Measurements from ENCODE around the gene ANO4.

The ANO4 gene

GRCh38 chr12:100767950-100768349, 26.6 kb upstream of the ANO4 start:
- H3K4me3 ChIP-seq (ENCODE audit: insufficient read length, low read depth), result no peak overlapping the region
- no peak overlapping the region for H3K9ac ChIP-seq (ENCODE audit: insufficient read length, low read depth)

GRCh38 chr12:100778967-100779590, 15.5 kb upstream of the ANO4 start:
- H3K9me3 ChIP-seq (ENCODE audit: insufficient read depth, low read length), result no peaks in the 10 kb centered on the region
- no peaks in the 10 kb centered on the region for H3K36me3 ChIP-seq (ENCODE audit: insufficient read depth, insufficient read length, low read length)
- H3K4me3 ChIP-seq (ENCODE audit: insufficient read length, low read depth), result no peak overlapping the region
- no peak for TF ChIP-seq SUZ12 (IDR thresholded peaks at IDR 0.05; ENCODE audit: extremely low read depth, insufficient read depth, insufficient read length)
- no peak for TF ChIP-seq ZNF274 (IDR thresholded peaks at IDR 0.05; ENCODE audit: low read depth, low read length)
- H3K9ac ChIP-seq (ENCODE audit: insufficient read length, low read depth), result no peak overlapping the region
- no peak for DNase-seq (ENCODE audit: low read depth, low spot score)
- H3K27me3 ChIP-seq (ENCODE audit: insufficient read depth, insufficient read length), result no peaks in the 10 kb centered on the region
- H3K4me1 ChIP-seq (ENCODE audit: insufficient read depth, insufficient read length), result peaks cover 3% of the 10 kb centered on the region

More at GRCh38 chr12:100767950-100768349, 26.6 kb upstream of the ANO4 start:
- H3K4me1 ChIP-seq (ENCODE audit: insufficient read depth, insufficient read length), result no peaks in the 10 kb centered on the region
- TF ChIP-seq YY1 (IDR thresholded peaks at IDR 0.05; ENCODE audit: insufficient read depth, insufficient read length) (no peak), ZNF274 (IDR thresholded peaks at IDR 0.05; ENCODE audit: low read depth, low read length) (no peak), SUZ12 (IDR thresholded peaks at IDR 0.05; ENCODE audit: extremely low read depth, insufficient read depth, insufficient read length) (no peak)
- H3K9me3 ChIP-seq (ENCODE audit: insufficient read depth, low read length), result no peaks in the 10 kb centered on the region
- no peaks in the 10 kb centered on the region for H3K36me3 ChIP-seq (ENCODE audit: insufficient read depth, insufficient read length, low read length)
- DNase-seq (ENCODE audit: low read depth, low spot score), result no peak
- H3K27me3 ChIP-seq (ENCODE audit: insufficient read depth, insufficient read length), result no peaks in the 10 kb centered on the region

- no peak overlapping the region for H3K4me3 ChIP-seq (ENCODE audit: insufficient read length, low read depth)
- TF ChIP-seq ZNF274 (IDR thresholded peaks at IDR 0.05; ENCODE audit: low read depth, low read length) (no peak), SUZ12 (IDR thresholded peaks at IDR 0.05; ENCODE audit: extremely low read depth, insufficient read depth, insufficient read length) (no peak), YY1 (IDR thresholded peaks at IDR 0.05; ENCODE audit: insufficient read depth, insufficient read length) (no peak)
- no peak overlapping the region for H3K9ac ChIP-seq (ENCODE audit: insufficient read length, low read depth)
- DNase-seq (ENCODE audit: low read depth, low spot score), result no peak
- H3K4me1 ChIP-seq (ENCODE audit: insufficient read depth, insufficient read length), result peaks cover 2% of the 10 kb centered on the region
- H3K9me3 ChIP-seq (ENCODE audit: insufficient read depth, low read length), result no peaks in the 10 kb centered on the region; the same call in 1 of the 2 replicates
- H3K27me3 ChIP-seq (ENCODE audit: insufficient read depth, insufficient read length), result no peaks in the 10 kb centered on the region
- H3K36me3 ChIP-seq (ENCODE audit: insufficient read depth, insufficient read length, low read length), result peaks cover 5% of the 10 kb centered on the region
Measured at GRCh38 chr12:100789146-100789545, 5.4 kb upstream of the ANO4 start.

- H3K4me3 ChIP-seq (ENCODE audit: insufficient read length, low read depth), result no peak overlapping the region
- peaks cover 4% of the 10 kb centered on the region for H3K4me1 ChIP-seq (ENCODE audit: insufficient read depth, insufficient read length)
- no peaks in the 10 kb centered on the region; the same call in 1 of the 2 replicates for H3K9me3 ChIP-seq (ENCODE audit: insufficient read depth, low read length)
- no peak for DNase-seq (ENCODE audit: low read depth, low spot score)
- TF ChIP-seq YY1 (IDR thresholded peaks at IDR 0.05; ENCODE audit: insufficient read depth, insufficient read length) (no peak), SUZ12 (IDR thresholded peaks at IDR 0.05; ENCODE audit: extremely low read depth, insufficient read depth, insufficient read length) (no peak), ZNF274 (IDR thresholded peaks at IDR 0.05; ENCODE audit: low read depth, low read length) (no peak)
- H3K27me3 ChIP-seq (ENCODE audit: insufficient read depth, insufficient read length), result no peaks in the 10 kb centered on the region
- H3K9ac ChIP-seq (ENCODE audit: insufficient read length, low read depth), result no peak overlapping the region
- H3K36me3 ChIP-seq (ENCODE audit: insufficient read depth, insufficient read length, low read length), result peaks cover 5% of the 10 kb centered on the region
Measured at GRCh38 chr12:100789975-100790374, 4.6 kb upstream of the ANO4 start.

GRCh38 chr12:100790552-100790951, 4.0 kb upstream of the ANO4 start:
- Histone ChIP-seq H3K4me3 (ENCODE audit: insufficient read length, low read depth) (no peak overlapping the region), H3K9ac (ENCODE audit: insufficient read length, low read depth) (no peak overlapping the region), H3K4me1 (ENCODE audit: insufficient read depth, insufficient read length) (peaks cover 8% of the 10 kb centered on the region), H3K36me3 (ENCODE audit: insufficient read depth, insufficient read length, low read length) (peaks cover 2% of the 10 kb centered on the region), H3K9me3 (ENCODE audit: insufficient read depth, low read length) (no peaks in the 10 kb centered on the region; the same call in 1 of the 2 replicates), H3K27me3 (ENCODE audit: insufficient read depth, insufficient read length) (no peaks in the 10 kb centered on the region)
- TF ChIP-seq SUZ12 (IDR thresholded peaks at IDR 0.05; ENCODE audit: extremely low read depth, insufficient read depth, insufficient read length) (no peak), ZNF274 (IDR thresholded peaks at IDR 0.05; ENCODE audit: low read depth, low read length) (no peak), YY1 (IDR thresholded peaks at IDR 0.05; ENCODE audit: insufficient read depth, insufficient read length) (no peak)
- DNase-seq (ENCODE audit: low read depth, low spot score), result no peak

GRCh38 chr12:100793182-100793581, 1.4 kb upstream of the ANO4 start:
- no peak for DNase-seq (ENCODE audit: low read depth, low spot score)
- H3K36me3 ChIP-seq (ENCODE audit: insufficient read depth, insufficient read length, low read length), result no peaks in the 10 kb centered on the region
- no peaks in the 10 kb centered on the region; the same call in 1 of the 2 replicates for H3K9me3 ChIP-seq (ENCODE audit: insufficient read depth, low read length)
- H3K4me3 ChIP-seq (ENCODE audit: insufficient read length, low read depth), result no peak overlapping the region
- H3K4me1 ChIP-seq (ENCODE audit: insufficient read depth, insufficient read length), result peaks cover 8% of the 10 kb centered on the region
- H3K9ac ChIP-seq (ENCODE audit: insufficient read length, low read depth), result no peak overlapping the region
- no peaks in the 10 kb centered on the region for H3K27me3 ChIP-seq (ENCODE audit: insufficient read depth, insufficient read length)
- TF ChIP-seq SUZ12 (IDR thresholded peaks at IDR 0.05; ENCODE audit: extremely low read depth, insufficient read depth, insufficient read length), result no peak
- no peak for TF ChIP-seq ZNF274 (IDR thresholded peaks at IDR 0.05; ENCODE audit: low read depth, low read length)
- TF ChIP-seq YY1 (IDR thresholded peaks at IDR 0.05; ENCODE audit: insufficient read depth, insufficient read length), result no peak

GRCh38 chr12:100795174-100795799, 711 bp downstream of the ANO4 start:
- Histone ChIP-seq H3K36me3 (ENCODE audit: insufficient read depth, insufficient read length, low read length) (peaks cover 4% of the 10 kb centered on the region), H3K9me3 (ENCODE audit: insufficient read depth, low read length) (no peaks in the 10 kb centered on the region; the same call in 1 of the 2 replicates), H3K9ac (ENCODE audit: insufficient read length, low read depth) (peak overlapping the region; percentile 52), H3K4me3 (ENCODE audit: insufficient read length, low read depth) (peak overlapping the region; percentile 27), H3K4me1 (ENCODE audit: insufficient read depth, insufficient read length) (peaks cover 8% of the 10 kb centered on the region), H3K27me3 (ENCODE audit: insufficient read depth, insufficient read length) (no peaks in the 10 kb centered on the region)
- DNase-seq (ENCODE audit: low read depth, low spot score), result no peak
- TF ChIP-seq SUZ12 (IDR thresholded peaks at IDR 0.05; ENCODE audit: extremely low read depth, insufficient read depth, insufficient read length) (no peak), YY1 (IDR thresholded peaks at IDR 0.05; ENCODE audit: insufficient read depth, insufficient read length) (no peak)

Measured in NT2/D1 (cell line).